ENCODE results near the gene TRIM25.

TRIM25 gene

DNA sequence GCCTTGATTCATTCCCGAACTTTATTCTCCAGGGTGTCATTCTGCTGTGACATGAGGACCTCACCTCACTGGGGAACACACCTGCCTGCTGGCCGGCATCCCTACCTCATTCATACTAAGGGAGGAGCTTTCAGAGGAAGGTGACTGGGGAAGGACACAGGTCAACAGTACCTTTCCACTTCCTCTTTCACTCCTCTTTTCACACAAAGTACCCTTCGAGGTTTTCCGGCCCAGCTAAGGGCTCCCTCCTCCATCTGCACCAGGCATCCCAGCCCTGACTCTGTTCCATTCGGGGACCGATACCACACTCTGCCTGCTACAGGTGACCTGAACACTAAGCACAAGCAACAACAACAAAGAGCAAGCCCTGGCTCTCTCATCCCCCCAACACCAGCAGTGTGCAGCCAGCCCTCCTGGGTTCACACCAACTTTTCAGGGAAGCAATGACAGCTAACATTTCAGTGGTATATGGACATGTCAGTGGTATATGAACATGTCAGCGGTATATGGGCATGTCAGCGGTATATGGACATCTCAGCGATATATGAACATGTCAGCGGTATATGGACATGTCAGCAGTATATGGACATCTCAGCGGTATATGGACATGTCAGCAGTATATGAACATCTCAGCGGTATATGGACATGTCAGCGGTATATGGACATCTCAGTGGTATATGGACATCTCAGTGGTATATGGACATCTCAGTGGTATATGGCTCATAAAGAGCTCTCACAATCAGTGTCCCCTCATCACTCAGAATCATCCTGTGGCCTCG lies 16.0 kb downstream of the TRIM25 start:
- TF ChIP-seq, protein P1, sequence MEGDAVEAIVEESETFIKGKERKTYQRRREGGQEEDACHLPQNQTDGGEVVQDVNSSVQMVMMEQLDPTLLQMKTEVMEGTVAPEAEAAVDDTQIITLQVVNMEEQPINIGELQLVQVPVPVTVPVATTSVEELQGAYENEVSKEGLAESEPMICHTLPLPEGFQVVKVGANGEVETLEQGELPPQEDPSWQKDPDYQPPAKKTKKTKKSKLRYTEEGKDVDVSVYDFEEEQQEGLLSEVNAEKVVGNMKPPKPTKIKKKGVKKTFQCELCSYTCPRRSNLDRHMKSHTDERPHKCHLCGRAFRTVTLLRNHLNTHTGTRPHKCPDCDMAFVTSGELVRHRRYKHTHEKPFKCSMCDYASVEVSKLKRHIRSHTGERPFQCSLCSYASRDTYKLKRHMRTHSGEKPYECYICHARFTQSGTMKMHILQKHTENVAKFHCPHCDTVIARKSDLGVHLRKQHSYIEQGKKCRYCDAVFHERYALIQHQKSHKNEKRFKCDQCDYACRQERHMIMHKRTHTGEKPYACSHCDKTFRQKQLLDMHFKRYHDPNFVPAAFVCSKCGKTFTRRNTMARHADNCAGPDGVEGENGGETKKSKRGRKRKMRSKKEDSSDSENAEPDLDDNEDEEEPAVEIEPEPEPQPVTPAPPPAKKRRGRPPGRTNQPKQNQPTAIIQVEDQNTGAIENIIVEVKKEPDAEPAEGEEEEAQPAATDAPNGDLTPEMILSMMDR (IDR thresholded peaks at IDR 0.05; ENCODE audit: borderline replicate concordance, extremely low read depth, low read length, poor library complexity, severe bottlenecking), result no peak
- no peak for TF ChIP-seq EZH2 (IDR thresholded peaks at IDR 0.05; ENCODE audit: borderline replicate concordance, low read depth, low read length, severe bottlenecking)
- H3K4me2 ChIP-seq (ENCODE audit: insufficient read depth, low read length), result no peak overlapping the region
- H3K79me2 ChIP-seq (ENCODE audit: insufficient read depth, low read length), result no peaks in the 10 kb centered on the region
- ATAC-seq (ENCODE audit: insufficient read depth, low read depth), result no peak
- no peak overlapping the region for H3K4me3 ChIP-seq (ENCODE audit: low read depth in 1 of 2, low read length in 2 of 2)
- no peak overlapping the region for H3K27ac ChIP-seq (ENCODE audit: low read length)
- H3K9ac ChIP-seq (ENCODE audit: low read depth, low read length), result no peak overlapping the region
- no peaks in the 10 kb centered on the region for H3K9me3 ChIP-seq (ENCODE audit: insufficient read depth, low read length, severe bottlenecking)
- DNase-seq, result no peak
- H2AFZ ChIP-seq (ENCODE audit: low read depth, low read length), result no peak overlapping the region
- no peaks in the 10 kb centered on the region for H3K4me1 ChIP-seq (ENCODE audit: insufficient read depth, low read length)
- no peaks in the 10 kb centered on the region for H3K27me3 ChIP-seq (ENCODE audit: insufficient read depth, low read length, poor library complexity)
- H3K36me3 ChIP-seq (ENCODE audit: insufficient read depth, low read length), result peaks cover 97% of the 10 kb centered on the region
- H4K20me1 ChIP-seq (ENCODE audit: insufficient read depth, low read length), result peaks cover 5% of the 10 kb centered on the region

DNA sequence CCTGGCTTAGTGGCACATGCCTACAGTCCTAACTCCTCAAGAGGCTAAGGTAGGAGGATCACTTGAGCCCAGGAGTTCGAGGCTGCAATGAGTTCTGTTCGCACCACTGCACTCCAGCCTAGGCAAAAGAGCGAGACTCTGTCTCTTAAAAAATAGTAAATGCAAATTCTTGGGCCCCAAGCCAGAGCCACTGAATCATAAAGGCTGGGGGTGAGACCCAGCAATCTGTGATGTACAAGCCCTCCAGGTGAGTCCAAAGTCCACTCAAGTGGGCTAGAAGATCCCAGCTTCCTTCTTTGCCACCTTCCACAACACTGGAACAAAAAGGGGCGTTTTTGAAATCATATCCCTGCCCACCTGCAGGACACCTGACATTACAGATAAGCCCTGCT lies 16.9 kb downstream of the TRIM25 start:
- DNase-seq (no peak), ATAC-seq (ENCODE audit: insufficient read depth, low read depth) (no peak)
- Histone ChIP-seq H3K36me3 (ENCODE audit: insufficient read depth, low read length) (peaks cover 97% of the 10 kb centered on the region), H3K4me3 (ENCODE audit: low read depth in 1 of 2, low read length in 2 of 2) (no peak overlapping the region), H3K27me3 (ENCODE audit: insufficient read depth, low read length, poor library complexity) (no peaks in the 10 kb centered on the region), H3K9ac (ENCODE audit: low read depth, low read length) (no peak overlapping the region), H3K4me2 (ENCODE audit: insufficient read depth, low read length) (no peak overlapping the region), H4K20me1 (ENCODE audit: insufficient read depth, low read length) (peaks cover 5% of the 10 kb centered on the region), H3K27ac (ENCODE audit: low read length) (no peak overlapping the region), H3K9me3 (ENCODE audit: insufficient read depth, low read length, severe bottlenecking) (no peaks in the 10 kb centered on the region), H3K4me1 (ENCODE audit: insufficient read depth, low read length) (no peaks in the 10 kb centered on the region), H2AFZ (ENCODE audit: low read depth, low read length) (no peak overlapping the region), H3K79me2 (ENCODE audit: insufficient read depth, low read length) (no peaks in the 10 kb centered on the region)
- no peak for TF ChIP-seq EZH2 (IDR thresholded peaks at IDR 0.05; ENCODE audit: borderline replicate concordance, low read depth, low read length, severe bottlenecking)
- TF ChIP-seq, protein P1 (IDR thresholded peaks at IDR 0.05; ENCODE audit: borderline replicate concordance, extremely low read depth, low read length, poor library complexity, severe bottlenecking), result no peak

DNA sequence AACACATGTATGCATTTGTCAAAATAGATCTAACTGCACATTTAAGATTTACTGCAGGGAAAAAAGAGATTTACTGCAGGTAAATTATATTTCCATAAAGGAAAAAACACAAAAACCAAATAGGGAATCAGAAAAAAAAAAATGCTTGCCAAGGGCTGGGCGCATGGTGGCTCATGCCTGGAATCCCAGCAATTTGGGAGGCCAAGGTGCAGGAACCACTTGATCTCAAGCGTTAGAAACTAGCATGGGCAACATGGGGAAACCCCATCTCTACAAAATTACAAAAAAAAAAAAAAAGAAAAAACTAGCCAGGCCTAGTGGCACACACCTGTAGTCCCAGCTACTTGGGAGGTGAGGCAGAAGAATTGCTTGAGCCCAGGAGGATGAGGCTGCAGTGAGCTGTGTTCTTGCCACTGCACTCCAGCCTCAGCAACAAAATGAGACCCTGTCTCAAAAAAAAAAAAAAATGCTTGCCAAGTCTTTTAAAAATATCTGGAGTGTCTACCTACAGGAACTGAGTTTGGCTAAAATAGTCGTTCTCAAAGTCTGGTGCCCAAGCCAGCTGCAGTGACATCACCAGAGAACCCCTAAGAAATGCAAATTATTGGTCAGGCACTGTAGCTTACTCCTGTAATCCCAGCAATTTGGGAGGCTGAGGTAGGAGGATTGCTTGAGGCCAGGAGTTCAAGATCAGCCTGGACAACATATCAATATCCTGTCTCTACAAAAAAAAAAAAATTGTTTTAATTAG lies 17.5 kb downstream of the TRIM25 start:
- no peak overlapping the region for H3K4me2 ChIP-seq (ENCODE audit: insufficient read depth, low read length)
- no peaks in the 10 kb centered on the region for H3K27me3 ChIP-seq (ENCODE audit: insufficient read depth, low read length, poor library complexity)
- DNase-seq (no peak), ATAC-seq (ENCODE audit: insufficient read depth, low read depth) (no peak)
- peaks cover 97% of the 10 kb centered on the region for H3K36me3 ChIP-seq (ENCODE audit: insufficient read depth, low read length)
- H3K9me3 ChIP-seq (ENCODE audit: insufficient read depth, low read length, severe bottlenecking), result no peaks in the 10 kb centered on the region
- H3K79me2 ChIP-seq (ENCODE audit: insufficient read depth, low read length), result no peaks in the 10 kb centered on the region
- no peak overlapping the region for H3K4me3 ChIP-seq (ENCODE audit: low read depth in 1 of 2, low read length in 2 of 2)
- H3K9ac ChIP-seq (ENCODE audit: low read depth, low read length), result no peak overlapping the region
- H3K4me1 ChIP-seq (ENCODE audit: insufficient read depth, low read length), result no peaks in the 10 kb centered on the region
- H2AFZ ChIP-seq (ENCODE audit: low read depth, low read length), result no peak overlapping the region
- TF ChIP-seq EZH2 (IDR thresholded peaks at IDR 0.05; ENCODE audit: borderline replicate concordance, low read depth, low read length, severe bottlenecking), result no peak
- TF ChIP-seq, protein P1 (IDR thresholded peaks at IDR 0.05; ENCODE audit: borderline replicate concordance, extremely low read depth, low read length, poor library complexity, severe bottlenecking), result no peak
- peaks cover 5% of the 10 kb centered on the region for H4K20me1 ChIP-seq (ENCODE audit: insufficient read depth, low read length)
- no peak overlapping the region for H3K27ac ChIP-seq (ENCODE audit: low read length)

Measured in DND-41 (cell line).